ENCODE data around the gene SLC4A3. TPM values are rescaled to one million over a fixed set of nuclear protein-coding genes. Genes with fewer than 3 reads are reported as not detected.

SLC4A3 gene
- total and polyA plus RNA-seq, 2 of the 13 experiments (the other 11 are each of a cell fraction or from before 2014, with no cell fraction given), result 0.18 to 0.95 TPM

- TF ChIP-seq AFF4 (CRISPR knock-in tag; IDR thresholded peaks at IDR 0.05) (peak; percentile 72; the same call in 1 of the 2 replicates), ZNF616 (CRISPR knock-in tag; IDR thresholded peaks at IDR 0.05; ENCODE audit: low read depth) (no peak), SMC3 (IDR thresholded peaks at IDR 0.05; ENCODE audit: low read length) (peak; percentile 2; the same call in 1 of the 2 replicates), TEAD2 (CRISPR knock-in tag; IDR thresholded peaks at IDR 0.05) (no peak), NFIC (IDR thresholded peaks at IDR 0.05; ENCODE audit: low read length) (peak; percentile 66), CBX2 (IDR thresholded peaks at IDR 0.05; ENCODE audit: low read depth, low read length) (no peak), CBX2 (CRISPR knock-in tag; IDR thresholded peaks at IDR 0.05; ENCODE audit: low read depth) (no peak), LBX2 (CRISPR knock-in tag; IDR thresholded peaks at IDR 0.05; ENCODE audit: borderline replicate concordance) (0 out of 2 replicates have a peak, but pooled peaks have one; percentile 79), SNAPC2 (CRISPR knock-in tag; IDR thresholded peaks at IDR 0.05) (no peak; the same call in 1 of the 2 replicates), FLYWCH1 (CRISPR knock-in tag; IDR thresholded peaks at IDR 0.05) (no peak), ZHX2 (IDR thresholded peaks at IDR 0.05; ENCODE audit: low read depth) (peak; percentile 80), ZHX2 (CRISPR knock-in tag; IDR thresholded peaks at IDR 0.05; ENCODE audit: borderline replicate concordance) (no peak), ZNF362 (CRISPR knock-in tag; IDR thresholded peaks at IDR 0.05; ENCODE audit: borderline replicate concordance) (peak; percentile 70; the same call in 1 of the 2 replicates)
- TF ChIP-seq, protein P1, sequence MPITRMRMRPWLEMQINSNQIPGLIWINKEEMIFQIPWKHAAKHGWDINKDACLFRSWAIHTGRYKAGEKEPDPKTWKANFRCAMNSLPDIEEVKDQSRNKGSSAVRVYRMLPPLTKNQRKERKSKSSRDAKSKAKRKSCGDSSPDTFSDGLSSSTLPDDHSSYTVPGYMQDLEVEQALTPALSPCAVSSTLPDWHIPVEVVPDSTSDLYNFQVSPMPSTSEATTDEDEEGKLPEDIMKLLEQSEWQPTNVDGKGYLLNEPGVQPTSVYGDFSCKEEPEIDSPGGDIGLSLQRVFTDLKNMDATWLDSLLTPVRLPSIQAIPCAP (CRISPR knock-in tag; IDR thresholded peaks at IDR 0.05; ENCODE audit: low read depth), result no peak
Observed at GRCh38 chr2:219597552-219598307, 29.7 kb upstream of the SLC4A3 start, which contains the start of gene STK11IP (continued).
